ENCODE data around the gene FCER2.
"Not testable (repeated sequence)": the region's sequence is repeated elsewhere in the genome, so short reads cannot be mapped to it uniquely, and the experiment has no call there.

FCER2 gene

GRCh38 chr19:7701654-7702457 lies at the start of gene FCER2:
TSS of gene FCER2 (minus strand) at chr19:7702131. CDS start at chr19:7699760, 2,371 bp downstream.
- DNase-seq = no peak

GRCh38 chr19:7751157-7751783 lies 49.3 kb upstream of the FCER2 start:
- peak; percentile 25 for DNase-seq

- DNase-seq = no peak
Observed at GRCh38 chr19:7748756-7749155, 46.8 kb upstream of the FCER2 start.

GRCh38 chr19:7748171-7748570 lies 46.2 kb upstream of the FCER2 start:
- DNase-seq = no peak

- no peak for DNase-seq
Observed at GRCh38 chr19:7746903-7747884, 45.3 kb upstream of the FCER2 start, which contains the start of gene CD209. TSS of gene CD209 (minus strand) at chr19:7747534. CDS start at chr19:7747511, 23 bp downstream.

- DNase-seq = not testable (repeated sequence)
Observed at GRCh38 chr19:7746306-7746705, 44.4 kb upstream of the FCER2 start.

- no peak for DNase-seq
Observed at GRCh38 chr19:7744871-7745650, 43.1 kb upstream of the FCER2 start.

- no peak for DNase-seq
Observed at GRCh38 chr19:7744199-7744786, 42.4 kb upstream of the FCER2 start.

- DNase-seq = no peak
Observed at GRCh38 chr19:7743425-7743841, 41.5 kb upstream of the FCER2 start.

GRCh38 chr19:7742991-7743390 lies 41.1 kb upstream of the FCER2 start:
- DNase-seq = no peak

GRCh38 chr19:7742575-7742974 lies 40.6 kb upstream of the FCER2 start:
- no peak for DNase-seq

GRCh38 chr19:7740682-7741054 lies 38.7 kb upstream of the FCER2 start:
- DNase-seq = no peak

- no peak for DNase-seq
Observed at GRCh38 chr19:7739801-7740681, 38.1 kb upstream of the FCER2 start.

- no peak for DNase-seq
Observed at GRCh38 chr19:7739211-7739755, 37.4 kb upstream of the FCER2 start.

GRCh38 chr19:7738023-7738422 lies 36.1 kb upstream of the FCER2 start:
- no peak for DNase-seq

- DNase-seq = no peak
Observed at GRCh38 chr19:7737215-7737614, 35.3 kb upstream of the FCER2 start.

GRCh38 chr19:7736148-7736547 lies 34.2 kb upstream of the FCER2 start:
- no peak for DNase-seq

- DNase-seq = no peak
Observed at GRCh38 chr19:7734220-7735203, 32.6 kb upstream of the FCER2 start.

- no peak for DNase-seq
Observed at GRCh38 chr19:7733376-7733775, 31.4 kb upstream of the FCER2 start.

Measured in CD4-positive, alpha-beta T cell treated with Interleukin-6 for 4 hours (primary cell).